Measurements from ENCODE around the gene UBE2R2.
"Not testable (repeated sequence)": the region's sequence is repeated elsewhere in the genome, so short reads cannot be mapped to it uniquely, and the experiment has no call there.

The UBE2R2 gene

DNA sequence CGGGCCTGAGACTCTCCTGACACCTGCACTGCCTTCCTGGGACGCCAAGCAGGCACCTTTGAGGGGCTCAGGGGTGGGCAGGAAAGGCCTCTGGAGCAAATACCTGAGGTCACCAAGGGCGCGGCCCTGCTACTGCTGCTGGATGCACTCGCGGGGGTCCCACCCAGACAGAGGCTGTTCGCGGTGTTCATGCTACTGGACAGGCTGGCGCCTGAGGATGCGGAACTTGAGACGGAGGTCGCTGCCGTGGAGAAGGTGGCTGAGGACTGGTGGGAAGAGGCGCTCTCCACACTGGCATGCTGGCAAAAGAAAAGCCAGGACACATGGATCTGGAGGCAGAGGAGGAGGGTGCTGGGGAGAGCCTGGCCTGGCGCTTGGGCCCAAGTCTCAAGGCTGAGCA lies 110.7 kb downstream of the UBE2R2 start:
- DNase-seq (ENCODE audit: low read depth): no peak

- DNase-seq (ENCODE audit: low read depth): no peak
Measured at GRCh38 chr9:33931326-33931725, 114.4 kb downstream of the UBE2R2 start.

DNA sequence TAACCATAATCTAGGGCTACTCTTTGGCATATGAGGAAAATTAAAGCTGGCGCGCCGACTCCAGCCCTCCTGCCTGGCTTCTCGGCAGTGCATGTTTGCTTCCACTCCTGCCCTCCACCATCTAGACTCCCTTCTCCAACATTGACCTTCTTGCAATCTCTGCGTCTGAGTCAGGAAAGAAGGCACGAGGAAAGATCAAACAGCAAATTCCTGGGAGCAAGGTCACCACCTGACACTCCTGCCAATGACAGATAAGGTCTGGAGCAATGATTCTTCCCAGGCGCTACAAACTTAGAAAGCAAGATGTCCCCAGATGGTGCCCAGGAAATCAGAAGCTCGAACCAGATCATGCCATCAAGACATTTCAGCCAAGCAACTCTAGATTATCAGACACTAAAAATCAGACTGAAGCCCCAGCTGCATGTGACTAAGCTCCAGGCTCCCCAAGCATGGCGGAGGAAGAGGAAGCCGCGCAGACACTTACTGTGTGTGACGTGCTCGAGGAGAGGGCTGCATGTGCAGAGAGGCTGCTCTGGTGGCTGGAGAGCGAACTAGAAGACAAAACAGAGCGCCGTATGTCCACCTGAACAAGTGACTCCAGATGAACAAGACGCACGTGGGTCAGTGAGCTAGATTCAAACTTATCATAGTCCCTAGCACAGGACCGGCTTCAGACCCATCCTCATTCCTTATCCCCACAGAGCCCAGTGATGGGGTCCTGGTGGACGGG lies 115.3 kb downstream of the UBE2R2 start:
- no peak for DNase-seq (ENCODE audit: low read depth)

GRCh38 chr9:33934188-33934878 lies 117.4 kb downstream of the UBE2R2 start:
- DNase-seq (ENCODE audit: low read depth): no peak

DNA sequence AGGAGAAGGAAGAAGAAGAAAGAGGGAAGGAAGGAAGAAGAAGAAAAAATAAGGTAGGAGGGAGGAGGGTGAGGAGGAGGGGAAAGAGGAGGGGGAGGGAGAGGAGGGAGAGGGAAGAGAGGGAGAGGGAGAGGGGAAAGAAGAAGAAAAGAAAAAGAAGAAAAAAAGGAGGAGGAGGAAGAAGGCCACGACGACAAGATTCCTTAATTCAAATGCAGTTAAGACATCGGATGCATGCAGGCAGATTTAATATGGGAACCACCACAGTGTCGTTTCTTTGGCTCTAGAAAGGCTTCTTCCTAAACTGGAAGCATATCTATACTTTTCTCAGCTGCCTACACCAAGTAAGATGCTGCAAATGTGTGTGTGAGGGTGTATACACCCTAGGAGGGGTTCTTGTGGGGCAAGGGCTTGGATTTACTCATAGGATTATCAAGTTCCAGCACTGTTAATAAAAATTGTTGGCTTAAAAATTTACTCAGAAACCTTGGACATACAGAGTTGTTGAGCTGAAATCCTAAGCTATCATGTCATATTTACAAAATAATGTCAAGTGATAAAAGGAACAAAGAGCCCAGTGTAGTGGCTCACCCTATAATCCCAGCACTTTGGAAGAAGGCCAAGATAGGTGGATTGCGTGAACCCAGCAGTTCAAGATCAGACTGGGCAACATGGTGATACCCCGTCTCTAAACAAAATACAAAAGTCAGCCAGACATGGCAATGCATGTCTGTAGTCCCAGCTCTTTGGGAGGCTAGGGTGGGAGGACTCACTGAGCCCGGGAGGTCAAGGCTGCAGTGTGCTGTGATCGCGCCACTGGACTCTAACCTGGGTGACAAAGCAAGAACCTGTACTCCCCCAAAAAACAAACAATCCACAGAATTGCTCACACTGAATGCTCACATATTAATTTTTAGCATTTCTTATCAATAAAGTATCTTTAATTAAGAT lies 123.2 kb downstream of the UBE2R2 start:
- no peak for DNase-seq (ENCODE audit: low read depth)

DNA sequence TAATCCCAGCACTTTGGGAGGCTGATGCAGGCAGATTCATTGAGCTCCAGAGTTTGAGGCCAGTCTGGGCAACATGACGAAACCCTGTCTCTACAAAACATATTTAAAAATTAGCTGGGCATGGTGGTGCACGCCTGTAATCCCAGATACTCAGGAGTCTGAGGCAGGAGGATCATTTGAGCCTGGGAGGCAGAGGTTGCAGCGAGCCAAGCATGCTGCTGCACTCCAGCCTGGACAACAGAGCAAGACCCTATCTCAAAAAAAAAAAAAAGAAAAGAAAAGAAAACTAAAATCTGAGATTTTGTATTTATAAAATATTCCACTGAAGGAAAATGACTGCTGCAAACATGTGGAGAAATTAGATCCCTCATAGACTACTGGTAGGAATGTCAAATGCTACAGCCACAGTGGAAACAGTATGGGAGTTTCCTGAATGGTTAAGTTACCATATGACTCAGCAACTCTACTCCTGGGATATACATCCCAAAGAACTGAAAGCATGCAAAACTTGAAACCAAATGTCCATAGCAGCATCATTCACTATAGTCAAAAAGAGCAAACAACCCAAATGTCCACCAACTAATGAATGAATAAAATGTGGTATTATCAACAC lies 125.6 kb downstream of the UBE2R2 start:
- peak; percentile 37 for DNase-seq (ENCODE audit: low read depth)

GRCh38 chr9:33943389-33943788 lies 126.4 kb downstream of the UBE2R2 start:
- DNase-seq (ENCODE audit: low read depth): no peak

GRCh38 chr9:33946779-33947535 lies 130.0 kb downstream of the UBE2R2 start:
- peak; percentile 85 for DNase-seq (ENCODE audit: low read depth)

DNA sequence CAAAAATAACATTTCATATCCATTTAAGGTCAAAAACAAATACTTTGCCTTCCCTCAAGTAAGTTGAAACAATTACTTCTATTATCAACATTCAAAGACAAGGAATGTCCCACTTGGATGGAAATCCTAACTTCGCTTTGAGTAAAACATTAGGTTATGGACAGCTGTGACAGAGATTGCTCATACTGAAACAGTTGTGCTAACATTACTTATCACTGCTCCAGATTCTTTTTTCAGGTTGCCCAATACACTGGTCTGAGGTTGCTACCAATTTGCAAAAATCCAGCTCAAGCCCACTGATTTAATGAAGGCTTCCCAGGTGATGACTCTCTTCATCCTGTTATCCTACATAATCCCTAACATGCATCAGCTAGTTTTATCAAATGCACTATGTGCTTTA lies 133.4 kb downstream of the UBE2R2 start:
- DNase-seq (ENCODE audit: low read depth): no peak

DNA sequence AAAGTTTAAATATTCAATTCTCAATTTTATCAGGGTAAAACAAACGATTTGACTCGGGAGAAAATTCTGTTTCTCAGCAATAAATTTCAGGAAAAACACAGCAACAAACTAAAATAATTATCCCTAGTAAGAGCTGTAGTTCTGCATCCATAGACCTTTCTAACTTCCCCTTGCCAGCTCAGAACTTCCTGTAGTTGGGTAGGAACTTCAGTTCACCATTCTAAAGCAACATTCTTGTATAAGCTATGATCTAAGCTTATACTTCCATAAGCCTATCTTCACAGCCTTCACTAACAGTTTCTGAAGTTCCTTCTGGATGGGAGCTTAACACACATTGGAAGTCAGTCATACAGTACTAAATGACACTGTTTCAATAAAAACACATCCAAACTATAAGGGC lies 135.1 kb downstream of the UBE2R2 start:
- no peak for DNase-seq (ENCODE audit: low read depth)

- DNase-seq (ENCODE audit: low read depth): no peak
Measured at GRCh38 chr9:33956544-33956943, 139.6 kb downstream of the UBE2R2 start.

DNA sequence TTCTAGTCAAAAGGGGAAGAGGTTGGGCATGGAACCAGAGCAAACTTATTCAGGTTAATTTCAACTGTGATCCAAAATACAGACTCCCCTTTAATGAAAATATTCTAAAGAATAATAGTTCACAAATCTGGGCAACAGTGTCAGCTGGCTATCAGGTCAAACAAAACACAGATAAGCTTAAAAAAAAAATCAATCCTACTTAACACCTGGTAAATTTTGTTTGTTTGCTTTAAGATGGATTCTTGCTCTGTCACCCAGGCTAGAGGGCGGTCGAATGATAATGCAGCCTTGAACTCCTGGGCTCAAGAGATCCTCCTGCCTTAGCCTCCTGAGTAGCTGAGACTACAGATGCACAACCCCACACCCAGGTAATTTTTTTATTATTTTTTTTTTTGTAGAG lies 142.8 kb downstream of the UBE2R2 start:
- no peak for DNase-seq (ENCODE audit: low read depth)

GRCh38 chr9:33962468-33962867 lies 145.5 kb downstream of the UBE2R2 start:
- not testable (repeated sequence) for DNase-seq (ENCODE audit: low read depth)

DNA sequence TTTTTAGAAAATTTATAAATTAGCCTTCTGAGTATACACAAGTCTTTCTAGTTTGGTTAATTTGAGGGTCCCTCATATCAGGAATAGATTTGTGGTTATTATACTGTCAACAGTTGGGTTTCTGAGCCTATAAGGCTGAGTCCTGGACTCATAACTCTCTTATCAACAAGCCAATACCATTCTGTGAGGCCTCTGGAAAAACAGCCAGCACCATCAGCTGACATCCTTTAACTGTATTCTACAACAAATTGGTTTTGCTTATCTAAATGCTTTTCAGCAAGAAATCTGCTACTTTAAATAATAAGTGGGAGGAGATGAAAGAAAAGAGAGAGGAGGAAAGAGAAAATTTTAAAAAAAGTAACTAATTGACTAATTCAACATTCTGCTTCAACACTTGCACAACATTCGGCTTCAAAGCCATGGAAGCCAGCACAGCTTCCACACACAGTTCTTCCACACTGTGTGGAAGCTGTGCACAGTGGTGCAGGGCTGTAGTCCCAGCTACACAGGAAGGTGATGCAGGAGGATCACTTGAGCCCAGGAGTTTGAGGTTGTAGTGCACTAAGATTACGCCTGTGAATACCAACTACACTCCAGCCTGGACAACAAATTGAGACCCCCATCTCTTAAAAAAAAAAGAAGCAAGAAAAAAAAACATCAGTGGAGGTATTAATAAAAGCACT lies 147.3 kb downstream of the UBE2R2 start:
- no peak for DNase-seq (ENCODE audit: low read depth)
